ENCODE data around the gene AUTS2. TPM values are rescaled to one million over a fixed set of nuclear protein-coding genes. Genes with fewer than 3 reads are reported as not detected.
A peak's percentile ranks its signal among the peaks of the same experiment; 100 is the strongest.

AUTS2 gene
- total and polyA plus RNA-seq, 10 of the 15 experiments (the other 5 are each of a cell fraction or from before 2014, with no cell fraction given), result 6.4 to 55.6 (median 21.6) TPM

DNA sequence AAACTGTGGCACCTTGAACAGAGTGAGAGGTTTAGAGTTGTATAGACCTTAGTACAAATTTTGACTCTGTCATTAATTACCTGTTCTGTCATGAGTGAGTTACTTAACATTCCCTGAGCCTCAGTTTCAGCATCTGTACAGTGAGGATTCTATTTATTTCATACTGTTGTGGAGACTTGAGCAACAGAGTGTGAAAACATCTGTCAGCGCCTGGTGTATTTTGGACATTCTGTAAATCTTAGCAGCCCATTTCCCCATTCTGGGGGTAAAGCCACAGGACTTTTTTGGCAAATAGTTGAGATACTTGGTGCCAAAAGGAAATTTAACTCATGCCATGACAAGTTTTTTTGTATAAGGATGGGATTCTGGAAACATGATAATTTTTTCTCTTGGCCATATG lies 94.8 kb downstream of the AUTS2 start (continued):
- TF ChIP-seq CHD4 (IDR thresholded peaks at IDR 0.05) (no peak), YBX1 (IDR thresholded peaks at IDR 0.05) (no peak), CBFB (IDR thresholded peaks at IDR 0.05; ENCODE audit: low read depth) (no peak), ATF7 (IDR thresholded peaks at IDR 0.05; ENCODE audit: low read depth) (no peak), ZNF592 (IDR thresholded peaks at IDR 0.05) (no peak), POU2F2 (IDR thresholded peaks at IDR 0.05; ENCODE audit: borderline replicate concordance, low read depth, low read length) (no peak), SUPT20H (IDR thresholded peaks at IDR 0.05; ENCODE audit: borderline replicate concordance, control insufficient read depth, low read depth, low read length) (no peak), CBX5 (IDR thresholded peaks at IDR 0.05; ENCODE audit: low read depth) (no peak), PAX8 (IDR thresholded peaks at IDR 0.05) (no peak), PAX5 (IDR thresholded peaks at IDR 0.05; ENCODE audit: borderline replicate concordance, low read depth, low read length) (peak; percentile 41; the same call in 1 of the 2 replicates), SUZ12 (IDR thresholded peaks at IDR 0.05; ENCODE audit: unreplicated experiment) (no peak), CUX1 (IDR thresholded peaks at IDR 0.05; ENCODE audit: insufficient replicate concordance, low read depth, low read length) (no peak), RB1 (IDR thresholded peaks at IDR 0.05; ENCODE audit: borderline replicate concordance) (no peak), FOXK2 (IDR thresholded peaks at IDR 0.05) (no peak), MYC (IDR thresholded peaks at IDR 0.05; ENCODE audit: insufficient read depth, insufficient read length, insufficient replicate concordance, low read length, severe bottlenecking) (no peak), MTA2 (IDR thresholded peaks at IDR 0.05; ENCODE audit: low read depth) (peak; percentile 51; the same call in 1 of the 2 replicates)
- TF ChIP-seq, protein P1, sequence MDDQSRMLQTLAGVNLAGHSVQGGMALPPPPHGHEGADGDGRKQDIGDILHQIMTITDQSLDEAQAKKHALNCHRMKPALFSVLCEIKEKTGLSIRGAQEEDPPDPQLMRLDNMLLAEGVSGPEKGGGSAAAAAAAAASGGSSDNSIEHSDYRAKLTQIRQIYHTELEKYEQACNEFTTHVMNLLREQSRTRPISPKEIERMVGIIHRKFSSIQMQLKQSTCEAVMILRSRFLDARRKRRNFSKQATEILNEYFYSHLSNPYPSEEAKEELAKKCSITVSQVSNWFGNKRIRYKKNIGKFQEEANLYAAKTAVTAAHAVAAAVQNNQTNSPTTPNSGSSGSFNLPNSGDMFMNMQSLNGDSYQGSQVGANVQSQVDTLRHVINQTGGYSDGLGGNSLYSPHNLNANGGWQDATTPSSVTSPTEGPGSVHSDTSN (IDR thresholded peaks at IDR 0.05; ENCODE audit: insufficient replicate concordance, low read depth, low read length), result no peak

Measured in GM12878 (cell line).